ENCODE measurements around the gene FLNA. TPM values are rescaled to one million over a fixed set of nuclear protein-coding genes. Genes with fewer than 3 reads are reported as not detected.

FLNA gene
- total RNA-seq, 2 donors from 2014 or later, result 1,074 to 1,251 TPM

DNA sequence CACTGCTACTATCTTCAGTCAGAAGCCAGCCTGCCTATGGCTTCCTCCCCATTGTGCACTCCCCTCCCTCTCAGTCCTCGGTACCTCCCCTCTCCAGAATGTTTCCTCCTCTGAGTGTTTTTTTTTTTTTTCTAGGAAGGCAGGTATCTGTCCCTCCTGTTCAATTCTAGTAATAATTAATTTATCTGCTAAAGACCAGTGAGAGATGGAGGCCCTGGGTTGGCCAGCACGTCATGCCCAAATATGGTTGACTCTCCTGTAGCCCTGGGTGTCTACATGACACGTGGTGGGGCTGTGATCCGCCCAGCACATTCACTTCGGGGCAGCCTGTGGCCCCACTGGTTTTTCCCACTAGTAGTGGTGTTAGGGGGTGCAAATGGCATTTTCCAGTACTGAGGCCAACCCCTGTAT is 1.8 kb downstream of the FLNA start:
- Mint-ChIP-seq H3K4me3 (peak overlapping the region; percentile 92), H3K9me3 (peaks cover 49% of the 10 kb centered on the region), H3K4me1 (no peaks in the 10 kb centered on the region), H3K27ac (peak overlapping the region; percentile 70), H3K27me3 (ENCODE audit: insufficient read depth) (peaks cover 16% of the 10 kb centered on the region), H3K36me3 (ENCODE audit: low read depth) (peaks cover 9% of the 10 kb centered on the region)
- Histone ChIP-seq H3K36me3 (ENCODE audit: control insufficient read depth, insufficient read depth, low read length) (peaks cover 20% of the 10 kb centered on the region), H3K4me3 (ENCODE audit: low read length) (peak overlapping the region; percentile 77), H3K9me3 (ENCODE audit: control insufficient read depth, low read length) (no peaks in the 10 kb centered on the region), H3K27ac (ENCODE audit: low read depth, low read length) (no peak overlapping the region), H3K9ac (ENCODE audit: extremely low read depth, low read length, poor library complexity, severe bottlenecking) (no peak overlapping the region), H3K27me3 (ENCODE audit: control insufficient read depth, insufficient read depth, low read length, poor library complexity, severe bottlenecking) (no peaks in the 10 kb centered on the region), H3K4me1 (ENCODE audit: control insufficient read depth, insufficient read depth, low read length) (no peaks in the 10 kb centered on the region)
- 56% methylated on average over 4 of the region's 5 CpGs; no CpG with 5 or more reads in 1 of the 2 experiments for WGBS, 2 experiments (ENCODE audit: insufficient coverage in 1 of 2, insufficient read length in 1 of 2)
- TF ChIP-seq, protein P1, sequence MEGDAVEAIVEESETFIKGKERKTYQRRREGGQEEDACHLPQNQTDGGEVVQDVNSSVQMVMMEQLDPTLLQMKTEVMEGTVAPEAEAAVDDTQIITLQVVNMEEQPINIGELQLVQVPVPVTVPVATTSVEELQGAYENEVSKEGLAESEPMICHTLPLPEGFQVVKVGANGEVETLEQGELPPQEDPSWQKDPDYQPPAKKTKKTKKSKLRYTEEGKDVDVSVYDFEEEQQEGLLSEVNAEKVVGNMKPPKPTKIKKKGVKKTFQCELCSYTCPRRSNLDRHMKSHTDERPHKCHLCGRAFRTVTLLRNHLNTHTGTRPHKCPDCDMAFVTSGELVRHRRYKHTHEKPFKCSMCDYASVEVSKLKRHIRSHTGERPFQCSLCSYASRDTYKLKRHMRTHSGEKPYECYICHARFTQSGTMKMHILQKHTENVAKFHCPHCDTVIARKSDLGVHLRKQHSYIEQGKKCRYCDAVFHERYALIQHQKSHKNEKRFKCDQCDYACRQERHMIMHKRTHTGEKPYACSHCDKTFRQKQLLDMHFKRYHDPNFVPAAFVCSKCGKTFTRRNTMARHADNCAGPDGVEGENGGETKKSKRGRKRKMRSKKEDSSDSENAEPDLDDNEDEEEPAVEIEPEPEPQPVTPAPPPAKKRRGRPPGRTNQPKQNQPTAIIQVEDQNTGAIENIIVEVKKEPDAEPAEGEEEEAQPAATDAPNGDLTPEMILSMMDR (conservative IDR thresholded peaks at IDR 0.05), result no peak
- no peak for DNase-seq

DNA sequence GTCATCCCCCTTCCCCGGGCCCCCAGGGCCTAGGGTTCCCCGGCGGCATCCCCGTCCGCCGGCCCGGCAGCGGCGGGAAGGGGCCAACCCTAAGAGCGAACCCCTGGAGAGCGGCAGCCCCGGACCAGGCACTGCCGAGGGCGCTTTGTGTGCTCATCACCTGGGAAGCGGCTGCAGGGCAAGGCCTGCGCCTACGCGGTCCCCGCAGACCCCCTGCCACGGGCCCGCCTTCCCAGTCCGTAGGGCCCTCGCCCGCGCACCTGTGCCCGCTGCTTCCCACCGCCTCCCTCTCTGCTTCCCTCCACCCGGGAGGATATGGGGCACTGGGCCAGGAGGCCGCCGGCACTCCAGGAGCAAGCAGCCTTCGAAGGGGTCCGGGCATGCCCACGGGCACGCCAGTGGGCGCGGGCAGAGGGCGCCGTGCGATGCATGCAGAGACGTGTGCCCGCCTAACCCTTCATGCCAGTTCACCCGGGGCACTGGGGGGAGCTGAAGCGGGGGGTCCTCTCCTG is 2.6 kb downstream of the FLNA start:
- TF ChIP-seq, protein P1 (conservative IDR thresholded peaks at IDR 0.05), result no peak
- H3K36me3 Mint-ChIP-seq (ENCODE audit: low read depth), result peaks cover 12% of the 10 kb centered on the region
- peak overlapping the region; percentile 92 for H3K4me3 Mint-ChIP-seq
- no peaks in the 10 kb centered on the region for H3K4me1 ChIP-seq (ENCODE audit: control insufficient read depth, insufficient read depth, low read length)
- H3K27ac Mint-ChIP-seq, result no peak overlapping the region
- H3K27me3 Mint-ChIP-seq (ENCODE audit: insufficient read depth), result peaks cover 13% of the 10 kb centered on the region
- no peak for DNase-seq
- no peaks in the 10 kb centered on the region for H3K27me3 ChIP-seq (ENCODE audit: control insufficient read depth, insufficient read depth, low read length, poor library complexity, severe bottlenecking)
- H3K4me3 ChIP-seq (ENCODE audit: low read length), result peak overlapping the region; percentile 71
- H3K9me3 Mint-ChIP-seq, result peaks cover 51% of the 10 kb centered on the region
- no peak overlapping the region for H3K9ac ChIP-seq (ENCODE audit: extremely low read depth, low read length, poor library complexity, severe bottlenecking)
- H3K36me3 ChIP-seq (ENCODE audit: control insufficient read depth, insufficient read depth, low read length), result peaks cover 28% of the 10 kb centered on the region
- H3K4me1 Mint-ChIP-seq, result no peaks in the 10 kb centered on the region
- no peak overlapping the region for H3K27ac ChIP-seq (ENCODE audit: low read depth, low read length)
- H3K9me3 ChIP-seq (ENCODE audit: control insufficient read depth, low read length), result no peaks in the 10 kb centered on the region
- 10 to 20% methylated on average over 1 to 42 of the region's 43 CpGs for WGBS, 2 experiments (ENCODE audit: insufficient coverage in 1 of 2, insufficient read length in 1 of 2)

DNA sequence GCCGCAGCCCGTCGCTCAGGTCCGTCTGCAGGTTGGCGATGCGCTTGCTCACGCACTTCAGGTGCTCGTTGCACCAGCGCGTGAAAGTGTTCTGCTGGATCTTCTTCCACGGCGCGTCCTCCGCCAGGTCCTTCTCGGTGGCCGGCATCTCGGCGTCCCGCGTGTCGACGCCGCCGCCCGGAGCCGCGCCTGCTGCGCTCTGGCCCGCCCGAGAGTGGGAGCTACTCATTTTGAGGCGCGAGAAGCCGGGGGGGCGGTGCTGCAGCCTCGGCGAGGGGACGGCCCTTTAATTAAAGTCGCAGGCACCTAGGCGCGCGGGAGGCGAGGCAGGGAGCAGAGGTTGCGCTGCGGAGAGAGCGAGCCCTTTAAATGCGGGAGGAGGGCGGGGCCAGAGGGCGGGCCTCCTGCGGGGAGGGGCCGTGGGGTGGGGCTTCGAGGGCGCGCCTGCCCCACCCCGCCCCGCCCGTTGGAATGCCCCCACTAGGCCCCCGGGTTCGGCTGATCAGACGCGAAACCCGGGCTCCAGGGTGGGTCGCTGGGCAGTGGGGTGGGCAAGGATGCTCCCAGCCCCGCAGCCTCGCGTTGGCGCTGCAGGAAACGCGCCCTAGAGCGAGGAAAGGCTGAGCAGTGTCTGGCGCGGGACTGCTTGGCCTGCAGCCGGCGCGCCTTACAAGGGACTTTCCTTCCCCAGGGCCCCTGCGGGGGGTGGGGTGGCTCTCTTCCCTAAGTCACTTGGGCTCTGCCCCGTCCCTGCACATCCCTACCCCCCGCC is 3.2 kb downstream of the FLNA start:
- H3K27ac Mint-ChIP-seq, result peak overlapping the region; percentile 81

More for the DNA sequence above, 3.2 kb downstream of the FLNA start:
- peaks cover 9% of the 10 kb centered on the region for H3K27me3 Mint-ChIP-seq (ENCODE audit: insufficient read depth)
- WGBS, 2 experiments (ENCODE audit: insufficient coverage in 1 of 2, insufficient read length in 1 of 2), result 0% methylated on average over 67 of the region's 77 CpGs; no CpG with 5 or more reads in 1 of the 2 experiments
- peak overlapping the region; percentile 92 for H3K4me3 Mint-ChIP-seq
- peaks cover 34% of the 10 kb centered on the region for H3K36me3 ChIP-seq (ENCODE audit: control insufficient read depth, insufficient read depth, low read length)
- peak; percentile 95 for DNase-seq
- H3K9me3 ChIP-seq (ENCODE audit: control insufficient read depth, low read length), result no peaks in the 10 kb centered on the region
- H3K9ac ChIP-seq (ENCODE audit: extremely low read depth, low read length, poor library complexity, severe bottlenecking), result peak overlapping the region; percentile 96
- H3K4me1 ChIP-seq (ENCODE audit: control insufficient read depth, insufficient read depth, low read length), result no peaks in the 10 kb centered on the region
- H3K9me3 Mint-ChIP-seq, result peaks cover 49% of the 10 kb centered on the region
- peak overlapping the region; percentile 92 for H3K4me3 ChIP-seq (ENCODE audit: low read length)
- peak overlapping the region; percentile 83 for H3K27ac ChIP-seq (ENCODE audit: low read depth, low read length)
- H3K27me3 ChIP-seq (ENCODE audit: control insufficient read depth, insufficient read depth, low read length, poor library complexity, severe bottlenecking), result no peaks in the 10 kb centered on the region
- no peaks in the 10 kb centered on the region for H3K4me1 Mint-ChIP-seq
- TF ChIP-seq, protein P1 (conservative IDR thresholded peaks at IDR 0.05), result no peak
- H3K36me3 Mint-ChIP-seq (ENCODE audit: low read depth), result peaks cover 14% of the 10 kb centered on the region
